Prostate gland (tissue), 2 donors: Measurements from ENCODE around the gene DNAAF8.

ENCODE experiments used
- POLR2A ChIP-seq: fragments of 450-650 bp; IDR thresholded peaks from one replicate; pipeline ENCODE4 v1.6.1; 2016; ENCODE audit warnings: antibody characterized with exemption, mild to moderate bottlenecking
- TF ChIP-seq, protein P1 (sequence below), 4 experiments: fragments of 200-600 bp in 2 of 4; fragments of 450-650 bp in 2 of 4; sonication (generic) in 2 of 4; IDR thresholded peaks; 1 replicate in 3 of 4; 2 replicates in 1 of 4; pipeline ENCODE4 v1.5.1; 2016 to 2019; ENCODE audit warnings: antibody characterized with exemption in 4 of 4, mild to moderate bottlenecking in 2 of 4, moderate library complexity in 2 of 4

DNA sequence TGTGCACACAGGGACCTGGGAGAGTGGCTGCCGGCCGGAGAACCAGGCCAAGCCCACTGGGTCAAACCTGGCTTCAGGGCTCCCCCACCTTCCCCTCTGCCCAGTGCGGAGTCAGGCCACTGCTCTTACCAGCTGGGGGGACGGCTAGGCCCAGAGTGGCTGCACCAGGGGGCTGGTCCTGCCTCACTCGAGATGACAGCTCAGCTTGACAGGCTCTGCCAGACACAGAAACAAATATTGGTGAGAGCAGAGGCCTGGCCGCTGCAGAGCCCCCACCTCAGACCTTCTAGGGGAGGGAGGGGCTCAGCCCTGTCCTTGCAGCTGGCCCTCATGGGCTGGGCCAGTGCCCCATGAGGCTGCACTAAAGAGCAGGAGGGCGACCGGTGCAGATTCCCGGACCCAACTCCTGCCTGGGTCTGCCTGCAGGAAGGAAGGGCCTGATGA lies 36.5 kb upstream of the DNAAF8 start:
- TF ChIP-seq, protein P1, sequence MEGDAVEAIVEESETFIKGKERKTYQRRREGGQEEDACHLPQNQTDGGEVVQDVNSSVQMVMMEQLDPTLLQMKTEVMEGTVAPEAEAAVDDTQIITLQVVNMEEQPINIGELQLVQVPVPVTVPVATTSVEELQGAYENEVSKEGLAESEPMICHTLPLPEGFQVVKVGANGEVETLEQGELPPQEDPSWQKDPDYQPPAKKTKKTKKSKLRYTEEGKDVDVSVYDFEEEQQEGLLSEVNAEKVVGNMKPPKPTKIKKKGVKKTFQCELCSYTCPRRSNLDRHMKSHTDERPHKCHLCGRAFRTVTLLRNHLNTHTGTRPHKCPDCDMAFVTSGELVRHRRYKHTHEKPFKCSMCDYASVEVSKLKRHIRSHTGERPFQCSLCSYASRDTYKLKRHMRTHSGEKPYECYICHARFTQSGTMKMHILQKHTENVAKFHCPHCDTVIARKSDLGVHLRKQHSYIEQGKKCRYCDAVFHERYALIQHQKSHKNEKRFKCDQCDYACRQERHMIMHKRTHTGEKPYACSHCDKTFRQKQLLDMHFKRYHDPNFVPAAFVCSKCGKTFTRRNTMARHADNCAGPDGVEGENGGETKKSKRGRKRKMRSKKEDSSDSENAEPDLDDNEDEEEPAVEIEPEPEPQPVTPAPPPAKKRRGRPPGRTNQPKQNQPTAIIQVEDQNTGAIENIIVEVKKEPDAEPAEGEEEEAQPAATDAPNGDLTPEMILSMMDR (IDR thresholded peaks at IDR 0.05): no peak
- no peak for TF ChIP-seq POLR2A
